Vagina (tissue), 2 donors: ENCODE data around the gene CSNK1G3. TPM values are rescaled to one million over a fixed set of nuclear protein-coding genes. Genes with fewer than 3 reads are reported as not detected.

Experiments
- DNase-seq, 2 donors: peaks; one replicate each; pipeline ENCODE4 v3.0.0-alpha.2; 2017; ENCODE audit errors: extremely low spot score in 2 of 2
- H3K27ac ChIP-seq: fragments of 200-600 bp; sonication (generic); one replicate; pipeline ENCODE4 v1.5.1; 2019
- H3K27me3 ChIP-seq: fragments of 200-600 bp; sonication (generic); one replicate; pipeline ENCODE4 v1.5.1; 2019
- H3K36me3 ChIP-seq, 2 donors: fragments of 200-600 bp; sonication (generic); one replicate each; pipeline ENCODE4 v1.5.1; 2017 to 2019
- H3K4me1 ChIP-seq: fragments of 200-600 bp; sonication (generic); one replicate; pipeline ENCODE4 v1.5.1; 2019
- H3K4me3 ChIP-seq, 2 donors: fragments of 200-600 bp; sonication (generic); 1 replicate in 1 of 2; 2 replicates in 1 of 2; pipeline ENCODE4 v1.5.1; 2016 to 2019
- H3K9me3 ChIP-seq: fragments of 200-600 bp; sonication (generic); one replicate; pipeline ENCODE4 v1.5.1; 2019
- POLR2A ChIP-seq, 2 donors: fragments of 450-650 bp; IDR thresholded peaks; one replicate each; pipeline ENCODE4 v1.6.1; 2017; ENCODE audit warnings: antibody characterized with exemption in 2 of 2, mild to moderate bottlenecking in 2 of 2, moderate library complexity in 2 of 2
- POLR2AphosphoS5 ChIP-seq, 2 donors: sonication (generic); formaldehyde crosslinking; IDR thresholded peaks; one replicate each; pipeline ENCODE4 v1.9.0; 2017; ENCODE audit warnings: antibody characterized with exemption in 2 of 2, mild to moderate bottlenecking in 2 of 2, low read depth in 1 of 2; ENCODE audit not compliant: insufficient read depth in 1 of 2
- intact Hi-C: fragments of 100-400 bp; cut with DNase I; formaldehyde crosslinking; loops from one replicate; pipeline ENCODE4 v1.15.1; 2023
- total RNA-seq: library from RNA; depleted of rRNA; stranded (reverse); fragments of >200 nt; gene quantifications from one replicate; pipeline ENCODE4 v1.2.3, GENCODE V29; 2016
- TF ChIP-seq, protein P1 (sequence below), 3 experiments: fragments of 450-650 bp in 2 of 3; fragments of 200-600 bp in 1 of 3; sonication (generic) in 1 of 3; IDR thresholded peaks; one replicate each; pipeline ENCODE4 v1.5.1; 2017 to 2019; ENCODE audit warnings: antibody characterized with exemption in 3 of 3, mild to moderate bottlenecking in 2 of 3, moderate library complexity in 2 of 3

Gene CSNK1G3
- total RNA-seq, 1 donor from 2014 or later: 34.4 TPM

DNA sequence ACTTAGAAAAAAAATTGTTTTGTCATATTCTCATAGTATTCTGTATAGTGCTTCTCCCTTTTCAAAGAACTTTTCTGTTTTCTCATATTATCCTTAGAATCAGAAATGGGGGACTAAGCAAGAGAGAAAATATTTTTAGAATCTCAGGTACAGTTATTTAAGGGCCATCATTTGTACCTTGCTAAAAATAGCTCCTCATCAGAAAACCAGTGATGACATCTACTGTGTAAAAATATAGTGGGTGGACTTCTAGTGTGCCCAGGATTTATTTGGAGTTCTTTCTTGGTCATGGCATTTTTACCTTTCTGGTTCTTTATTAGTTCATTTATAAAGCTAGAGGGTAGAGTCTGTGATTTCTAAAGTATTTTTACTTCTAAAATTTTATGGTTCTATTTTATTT is 82.5 kb downstream of the CSNK1G3 start:
- no peak overlapping the region for H3K27ac ChIP-seq
- no peaks in the 10 kb centered on the region for H3K4me1 ChIP-seq
- H3K36me3 ChIP-seq: peaks cover 0 to 16% of the 10 kb centered on the region in 2 donors
- no peak overlapping the region for H3K4me3 ChIP-seq
- TF ChIP-seq, protein P1, sequence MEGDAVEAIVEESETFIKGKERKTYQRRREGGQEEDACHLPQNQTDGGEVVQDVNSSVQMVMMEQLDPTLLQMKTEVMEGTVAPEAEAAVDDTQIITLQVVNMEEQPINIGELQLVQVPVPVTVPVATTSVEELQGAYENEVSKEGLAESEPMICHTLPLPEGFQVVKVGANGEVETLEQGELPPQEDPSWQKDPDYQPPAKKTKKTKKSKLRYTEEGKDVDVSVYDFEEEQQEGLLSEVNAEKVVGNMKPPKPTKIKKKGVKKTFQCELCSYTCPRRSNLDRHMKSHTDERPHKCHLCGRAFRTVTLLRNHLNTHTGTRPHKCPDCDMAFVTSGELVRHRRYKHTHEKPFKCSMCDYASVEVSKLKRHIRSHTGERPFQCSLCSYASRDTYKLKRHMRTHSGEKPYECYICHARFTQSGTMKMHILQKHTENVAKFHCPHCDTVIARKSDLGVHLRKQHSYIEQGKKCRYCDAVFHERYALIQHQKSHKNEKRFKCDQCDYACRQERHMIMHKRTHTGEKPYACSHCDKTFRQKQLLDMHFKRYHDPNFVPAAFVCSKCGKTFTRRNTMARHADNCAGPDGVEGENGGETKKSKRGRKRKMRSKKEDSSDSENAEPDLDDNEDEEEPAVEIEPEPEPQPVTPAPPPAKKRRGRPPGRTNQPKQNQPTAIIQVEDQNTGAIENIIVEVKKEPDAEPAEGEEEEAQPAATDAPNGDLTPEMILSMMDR (IDR thresholded peaks at IDR 0.05): no peak
- TF ChIP-seq POLR2AphosphoS5 (IDR thresholded peaks at IDR 0.05; ENCODE audit: insufficient read depth in 1 of 2, low read depth in 1 of 2) (no peak), POLR2A (IDR thresholded peaks at IDR 0.05) (no peak)
- H3K9me3 ChIP-seq: no peaks in the 10 kb centered on the region
- intact Hi-C loops: no loop called here
- DNase-seq: no peak
- H3K27me3 ChIP-seq: no peaks in the 10 kb centered on the region

DNA sequence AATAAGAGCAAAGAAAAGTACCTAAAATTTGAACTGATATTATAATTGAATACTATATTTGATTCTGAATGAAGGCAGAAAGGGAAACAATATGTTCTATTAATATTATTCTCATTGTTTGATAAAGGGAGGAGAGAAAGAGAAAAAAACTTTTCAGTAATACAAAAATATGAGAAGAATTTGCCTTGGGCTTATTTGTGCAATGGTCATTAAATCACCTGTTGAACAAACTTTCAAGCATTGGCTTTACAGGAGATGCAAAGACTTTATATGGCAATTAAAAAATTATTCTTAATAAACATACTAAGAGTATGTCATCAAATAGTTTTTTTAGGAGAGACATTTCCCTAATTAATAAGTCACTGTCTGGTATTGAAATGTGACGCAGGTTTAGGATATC is 85.0 kb downstream of the CSNK1G3 start:
- Histone ChIP-seq H3K27ac (no peak overlapping the region), H3K4me3 (no peak overlapping the region), H3K4me1 (no peaks in the 10 kb centered on the region), H3K36me3 (peaks cover 0 to 9% of the 10 kb centered on the region in 2 donors), H3K9me3 (no peaks in the 10 kb centered on the region), H3K27me3 (no peaks in the 10 kb centered on the region)
- TF ChIP-seq, protein P1 (IDR thresholded peaks at IDR 0.05): no peak
- TF ChIP-seq POLR2AphosphoS5 (IDR thresholded peaks at IDR 0.05; ENCODE audit: insufficient read depth in 1 of 2, low read depth in 1 of 2): no peak
- TF ChIP-seq POLR2A (IDR thresholded peaks at IDR 0.05): no peak
- intact Hi-C loops: no loop called here
- DNase-seq: no peak

DNA sequence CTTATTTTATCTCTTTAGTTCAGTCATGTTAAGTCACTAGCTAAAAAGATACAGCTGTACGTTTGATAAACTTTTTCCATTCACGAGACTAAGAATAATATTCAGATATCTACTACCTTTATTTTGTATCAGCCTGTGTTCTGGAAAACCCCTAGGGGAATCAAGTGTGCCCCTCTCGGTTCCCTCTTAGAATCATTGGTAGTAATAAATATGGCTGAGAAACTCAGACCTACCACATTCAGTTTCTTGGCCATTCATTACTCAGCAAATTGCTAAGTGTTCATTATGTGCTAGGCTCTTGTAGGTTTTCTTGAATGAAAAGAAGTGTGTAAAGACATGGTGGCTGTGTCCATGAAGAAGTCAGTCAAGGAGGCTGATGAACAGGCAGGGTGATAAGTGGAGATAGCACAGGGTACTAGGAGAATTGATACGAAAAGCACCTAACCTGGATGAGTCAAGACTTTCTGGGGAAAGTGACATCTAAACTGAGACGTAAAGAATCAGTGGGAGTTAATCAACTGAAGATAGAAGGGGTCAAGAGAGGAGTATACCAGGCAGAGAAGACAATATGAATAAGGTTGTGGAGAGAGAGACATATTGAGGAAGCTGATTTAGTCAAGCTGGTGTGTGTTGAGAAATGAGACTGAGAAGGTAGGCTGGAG is 86.2 kb downstream of the CSNK1G3 start:
- H3K27ac ChIP-seq: no peak overlapping the region
- no peaks in the 10 kb centered on the region for H3K4me1 ChIP-seq
- no peak for TF ChIP-seq POLR2A (IDR thresholded peaks at IDR 0.05)
- no peak for TF ChIP-seq POLR2AphosphoS5 (IDR thresholded peaks at IDR 0.05; ENCODE audit: insufficient read depth in 1 of 2, low read depth in 1 of 2)
- TF ChIP-seq, protein P1 (IDR thresholded peaks at IDR 0.05): no peak
- DNase-seq: no peak
- H3K9me3 ChIP-seq: no peaks in the 10 kb centered on the region
- H3K36me3 ChIP-seq: no peaks in the 10 kb centered on the region
- H3K27me3 ChIP-seq: no peaks in the 10 kb centered on the region
- intact Hi-C loops: no loop called here
- H3K4me3 ChIP-seq: no peak overlapping the region

DNA sequence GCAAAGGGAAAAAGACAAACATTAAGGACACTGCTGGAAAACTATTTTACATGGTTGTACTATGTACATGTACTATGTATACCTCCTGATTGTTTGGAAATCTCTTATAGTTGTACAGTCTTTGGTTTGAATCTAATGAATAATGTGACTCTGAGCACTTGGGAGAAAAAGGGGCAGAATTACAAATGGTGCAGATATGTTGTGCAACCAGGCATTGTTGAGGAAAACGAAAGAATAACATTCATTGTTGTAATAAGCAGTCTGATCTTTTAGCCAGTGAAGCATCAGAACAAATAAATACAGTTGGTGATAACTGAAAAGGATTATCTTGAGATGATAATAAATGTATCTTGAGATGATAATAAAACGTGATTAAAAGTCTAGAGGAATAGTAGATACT is 87.2 kb downstream of the CSNK1G3 start:
- TF ChIP-seq POLR2A (IDR thresholded peaks at IDR 0.05) (no peak), POLR2AphosphoS5 (IDR thresholded peaks at IDR 0.05; ENCODE audit: insufficient read depth in 1 of 2, low read depth in 1 of 2) (no peak)
- TF ChIP-seq, protein P1 (IDR thresholded peaks at IDR 0.05): no peak
- Histone ChIP-seq H3K4me1 (no peaks in the 10 kb centered on the region), H3K4me3 (no peak overlapping the region), H3K36me3 (no peaks in the 10 kb centered on the region), H3K9me3 (no peaks in the 10 kb centered on the region), H3K27me3 (no peaks in the 10 kb centered on the region), H3K27ac (no peak overlapping the region)
- intact Hi-C loops: no loop called here
- DNase-seq: no peak

DNA sequence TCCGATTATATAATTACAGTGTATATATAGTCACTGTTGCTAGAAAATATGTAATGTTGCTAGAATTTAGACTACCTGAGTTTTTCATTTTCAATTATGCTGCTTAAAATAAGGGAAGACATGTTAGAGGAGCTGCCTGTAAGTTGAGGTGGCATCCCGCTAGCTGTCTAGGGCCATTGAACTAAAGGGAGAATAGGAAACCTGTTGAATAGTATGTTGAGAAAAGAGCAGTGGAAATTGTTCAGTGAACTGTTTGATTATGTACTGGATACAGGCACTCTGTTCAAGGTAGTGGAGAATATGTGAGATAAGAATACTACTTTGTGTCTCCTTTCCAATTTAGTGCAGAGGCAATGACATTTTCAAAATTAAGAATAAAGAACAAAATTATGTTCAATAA is 89.6 kb downstream of the CSNK1G3 start:
- Histone ChIP-seq H3K4me3 (no peak overlapping the region), H3K9me3 (no peaks in the 10 kb centered on the region), H3K27me3 (no peaks in the 10 kb centered on the region), H3K27ac (no peak overlapping the region), H3K36me3 (no peaks in the 10 kb centered on the region), H3K4me1 (no peaks in the 10 kb centered on the region)
- intact Hi-C loops: no loop called here
- TF ChIP-seq POLR2AphosphoS5 (IDR thresholded peaks at IDR 0.05; ENCODE audit: insufficient read depth in 1 of 2, low read depth in 1 of 2): no peak
- TF ChIP-seq, protein P1 (IDR thresholded peaks at IDR 0.05): no peak
- no peak for TF ChIP-seq POLR2A (IDR thresholded peaks at IDR 0.05)
- DNase-seq: no peak
